Right cardiac atrium (tissue), 5 donors: ENCODE measurements around the gene BCL11B. TPM values are rescaled to one million over a fixed set of nuclear protein-coding genes. Genes with fewer than 3 reads are reported as not detected.

ENCODE experiments used
- ATAC-seq, 2 donors: fragments of 200-7000 bp; cut with Tn5 transposase; one replicate each; pipeline versions ENCODE4 v1.8.0 to v1.9.1; 2020; ENCODE audit warnings: moderate library complexity in 2 of 2, mild to moderate bottlenecking in 1 of 2
- DNase-seq, 3 donors: peaks; one replicate each; pipeline ENCODE4 v3.0.0-alpha.2; 2020
- H3K27ac ChIP-seq: one replicate; pipeline ENCODE4 v1.5.1; 2013; ENCODE audit warnings: mild to moderate bottlenecking, low read length, control low read depth, moderate library complexity
- H3K27me3 ChIP-seq: one replicate; pipeline ENCODE4 v1.6.1; 2013; ENCODE audit not compliant: control insufficient read depth, insufficient read depth
- H3K4me1 ChIP-seq: one replicate; pipeline ENCODE4 v1.6.1; 2013; ENCODE audit warnings: low read length; ENCODE audit not compliant: control insufficient read depth, insufficient read depth
- H3K4me3 ChIP-seq: one replicate; pipeline ENCODE4 v1.5.1; 2013; ENCODE audit warnings: low read length, control low read depth
- H3K9me3 ChIP-seq: one replicate; pipeline ENCODE4 v1.6.1; 2013; ENCODE audit warnings: low read length; ENCODE audit not compliant: control insufficient read depth
- WGBS: extraction: QIAGEN DNeasy Blood & Tissue Kit; methylation state at CpG from one replicate; pipeline ENCODE4 v1.1.7; 2013; 5-methylcytosine and 5-hydroxymethylcytosine counted together
- intact Hi-C, 4 donors: fragments of 100-400 bp; cut with DNase I; formaldehyde crosslinking; loops; one replicate each; pipeline versions ENCODE4 v1.11.0 to v1.14.0; 2022 to 2023
- polyA plus RNA-seq: library from polyadenylated mRNA; stranded (reverse); fragments of 200-250 nt; gene quantifications from one replicate; pipeline ENCODE4 v1.2.3, GENCODE V29; 2013
- total RNA-seq, 4 donors: library from RNA; stranded (reverse); fragmentation: NEBNext Ultra II Directional; extraction: Animal tissue kit (Norgen Biotek cat#: 25700); gene quantifications; one replicate each; pipeline ENCODE4 v1.2.1, GENCODE V29; 2021
- donor health status: healthy with polysubstance abuse.
- donor health status: DM: no; HTN: yes; CAD: no.
- donor health status: DM: no; HTN: no; CAD: no.
- donor health status: DM: no; HTN: yes; CAD: no; lungs with severe emphysema.
- donor health status: DM: yes; HTN: yes; CAD: no.

BCL11B gene
- total and polyA plus RNA-seq, 5 donors: 0.05 to 0.63 (median 0.21) TPM

GRCh38 chr14:99241325-99242010, 30.5 kb downstream of the BCL11B start:
- Histone ChIP-seq H3K27ac (no peak overlapping the region), H3K27me3 (no peaks in the 10 kb centered on the region), H3K4me1 (no peaks in the 10 kb centered on the region), H3K4me3 (no peak overlapping the region), H3K9me3 (peaks cover 1% of the 10 kb centered on the region)
- intact Hi-C loops: no loop called here
- 61% methylated on average over 18 of the region's 18 CpGs for WGBS
- DNase-seq (no peak), ATAC-seq (no peak)

- H3K27ac ChIP-seq: no peak overlapping the region
- H3K9me3 ChIP-seq: peaks cover 2% of the 10 kb centered on the region
- no peak overlapping the region for H3K4me3 ChIP-seq
- DNase-seq: no peak
- no peaks in the 10 kb centered on the region for H3K27me3 ChIP-seq
- 84% methylated on average over 23 of the region's 23 CpGs for WGBS
- ATAC-seq: no peak
- intact Hi-C loops: no loop called here
- H3K4me1 ChIP-seq: no peaks in the 10 kb centered on the region
These were observed 31.2 kb downstream of the BCL11B start for GRCh38 chr14:99240627-99241324.

GRCh38 chr14:99239661-99240092, 32.3 kb downstream of the BCL11B start:
- H3K4me3 ChIP-seq: no peak overlapping the region
- WGBS: 59% methylated on average over 7 of the region's 7 CpGs
- H3K27me3 ChIP-seq: no peaks in the 10 kb centered on the region
- intact Hi-C loops: no loop called here
- no peak overlapping the region for H3K27ac ChIP-seq
- ATAC-seq (no peak), DNase-seq (no peak)
- H3K4me1 ChIP-seq: no peaks in the 10 kb centered on the region
- peaks cover 4% of the 10 kb centered on the region for H3K9me3 ChIP-seq

- Histone ChIP-seq H3K4me3 (no peak overlapping the region), H3K4me1 (no peaks in the 10 kb centered on the region), H3K9me3 (peaks cover 6% of the 10 kb centered on the region), H3K27me3 (no peaks in the 10 kb centered on the region), H3K27ac (no peak overlapping the region)
- WGBS: 83% methylated on average over 6 of the region's 6 CpGs
- intact Hi-C loops: no loop called here
- ATAC-seq: no peak
- no peak for DNase-seq
These were observed 33.8 kb downstream of the BCL11B start for GRCh38 chr14:99238216-99238615.

GRCh38 chr14:99237288-99237687, 34.7 kb downstream of the BCL11B start:
- Histone ChIP-seq H3K4me3 (no peak overlapping the region), H3K9me3 (peaks cover 6% of the 10 kb centered on the region), H3K4me1 (no peaks in the 10 kb centered on the region), H3K27ac (no peak overlapping the region), H3K27me3 (no peaks in the 10 kb centered on the region)
- no peak for DNase-seq
- intact Hi-C loops: no loop called here
- WGBS: 80% methylated on average over 7 of the region's 7 CpGs
- no peak for ATAC-seq

- no peaks in the 10 kb centered on the region for H3K27me3 ChIP-seq
- no peak overlapping the region for H3K4me3 ChIP-seq
- no peak for ATAC-seq
- H3K27ac ChIP-seq: no peak overlapping the region
- 78% methylated on average over 9 of the region's 9 CpGs for WGBS
- no peaks in the 10 kb centered on the region for H3K4me1 ChIP-seq
- intact Hi-C loops: no loop called here
- H3K9me3 ChIP-seq: peaks cover 6% of the 10 kb centered on the region
- DNase-seq: no peak
These were observed 35.4 kb downstream of the BCL11B start for GRCh38 chr14:99236386-99237138.

GRCh38 chr14:99235582-99236320, 36.2 kb downstream of the BCL11B start:
- no peak overlapping the region for H3K27ac ChIP-seq
- ATAC-seq: no peak
- intact Hi-C loops: no loop called here
- WGBS: 34% methylated on average over 15 of the region's 15 CpGs
- no peak overlapping the region for H3K4me3 ChIP-seq
- no peak for DNase-seq
- H3K9me3 ChIP-seq: peaks cover 6% of the 10 kb centered on the region
- no peaks in the 10 kb centered on the region for H3K4me1 ChIP-seq
- H3K27me3 ChIP-seq: no peaks in the 10 kb centered on the region

- Histone ChIP-seq H3K4me1 (no peaks in the 10 kb centered on the region), H3K27me3 (no peaks in the 10 kb centered on the region), H3K4me3 (no peak overlapping the region), H3K9me3 (peaks cover 6% of the 10 kb centered on the region), H3K27ac (no peak overlapping the region)
- ATAC-seq: no peak
- DNase-seq: no peak
- WGBS: 4% methylated on average over 19 of the region's 19 CpGs
- intact Hi-C loops: no loop called here
These were observed 36.9 kb downstream of the BCL11B start for GRCh38 chr14:99234961-99235571.

- Histone ChIP-seq H3K27ac (no peak overlapping the region), H3K4me1 (no peaks in the 10 kb centered on the region), H3K9me3 (peaks cover 6% of the 10 kb centered on the region), H3K4me3 (no peak overlapping the region), H3K27me3 (no peaks in the 10 kb centered on the region)
- DNase-seq (no peak), ATAC-seq (no peak)
- WGBS: 60% methylated on average over 9 of the region's 9 CpGs
- intact Hi-C loops: no loop called here
These were observed 37.6 kb downstream of the BCL11B start for GRCh38 chr14:99234355-99234754.

- ATAC-seq: no peak
These were observed 38.6 kb downstream of the BCL11B start for GRCh38 chr14:99233222-99234035.

More at GRCh38 chr14:99233222-99234035, 38.6 kb downstream of the BCL11B start:
- Histone ChIP-seq H3K4me3 (no peak overlapping the region), H3K9me3 (peaks cover 6% of the 10 kb centered on the region), H3K27me3 (no peaks in the 10 kb centered on the region), H3K27ac (no peak overlapping the region), H3K4me1 (no peaks in the 10 kb centered on the region)
- 79% methylated on average over 17 of the region's 17 CpGs for WGBS
- intact Hi-C loops: no loop called here
- DNase-seq: no peak
